Measurements from ENCODE around the gene ZC3H10.
"Not testable (repeated sequence)": the region's sequence is repeated elsewhere in the genome, so short reads cannot be mapped to it uniquely, and the experiment has no call there.

The ZC3H10 gene

DNA sequence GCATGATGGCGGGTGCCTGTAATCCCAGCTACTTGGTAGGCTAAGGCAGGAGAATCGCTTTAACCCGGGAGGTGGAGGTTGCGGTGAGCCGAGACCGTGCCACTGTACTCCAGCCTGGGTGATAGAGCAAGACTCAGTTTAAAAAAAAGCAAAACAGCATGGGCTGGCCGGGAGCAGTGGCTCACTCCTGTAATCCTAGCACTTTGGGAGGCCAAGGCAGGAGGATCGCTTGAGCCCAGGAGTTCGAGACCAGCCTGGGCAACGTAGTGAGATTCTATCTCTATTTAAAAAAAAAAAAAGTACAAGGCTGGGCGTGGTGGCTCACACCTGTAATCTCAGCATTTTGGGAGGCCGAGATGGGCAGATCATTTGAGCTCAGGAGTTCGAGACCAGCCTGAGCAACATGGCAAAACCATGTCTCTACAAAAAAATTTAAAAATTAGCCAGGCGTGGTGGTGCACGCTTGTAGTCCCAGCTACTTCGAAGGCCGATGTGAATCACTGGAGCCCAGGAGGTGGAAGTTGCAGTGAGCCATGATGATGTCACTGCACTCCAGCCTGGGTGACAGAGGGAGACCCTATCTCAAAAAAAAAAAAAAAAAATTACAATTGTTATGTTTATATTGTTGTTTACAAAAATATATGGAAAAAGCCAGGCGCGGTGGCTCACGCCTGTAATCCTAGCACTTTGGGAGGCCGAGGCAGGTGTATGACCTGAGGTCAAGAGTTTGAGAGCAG is 38.6 kb downstream of the ZC3H10 start:
- not testable (repeated sequence) for DNase-seq

DNA sequence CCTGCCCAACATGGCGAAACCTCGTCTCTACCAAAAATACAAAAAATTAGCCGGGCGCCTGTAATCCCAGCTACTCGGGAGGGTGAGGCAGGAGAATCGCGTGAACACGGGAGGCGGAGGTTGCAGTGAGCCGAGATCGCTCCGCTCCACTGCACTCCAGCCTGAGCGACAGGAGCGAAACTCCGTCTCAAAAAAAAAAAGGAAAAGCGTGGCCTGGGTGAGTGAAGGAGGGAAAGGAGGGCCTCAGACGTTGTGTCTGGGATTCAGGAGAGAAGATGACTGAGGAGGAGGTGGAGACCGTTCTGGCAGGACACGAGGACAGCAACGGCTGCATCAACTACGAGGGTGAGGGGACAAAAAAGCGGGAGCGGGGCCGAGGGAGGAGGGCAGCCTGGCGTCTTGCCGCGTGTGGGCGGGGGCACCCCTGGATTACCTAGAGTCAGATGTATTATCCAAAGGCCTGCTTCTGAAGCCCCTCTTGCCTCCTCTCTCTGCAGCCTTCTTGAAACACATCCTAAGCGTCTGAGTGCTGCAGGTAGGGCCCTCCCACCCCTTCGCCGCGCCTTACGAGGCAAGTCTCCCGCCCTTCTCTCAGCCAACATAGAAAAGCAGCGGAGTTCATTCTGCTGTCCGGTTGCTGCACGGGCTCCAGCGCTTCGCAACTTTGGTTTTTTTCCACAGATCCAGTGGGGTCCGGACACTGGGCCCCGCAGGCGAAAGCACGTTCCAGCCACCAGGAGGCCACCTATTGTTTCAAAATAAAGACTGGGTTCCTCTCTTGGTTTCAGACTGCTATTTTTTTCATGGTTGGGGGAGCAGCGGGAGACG is 39.3 kb downstream of the ZC3H10 start:
- DNase-seq = peak; percentile 75 to 79

DNA sequence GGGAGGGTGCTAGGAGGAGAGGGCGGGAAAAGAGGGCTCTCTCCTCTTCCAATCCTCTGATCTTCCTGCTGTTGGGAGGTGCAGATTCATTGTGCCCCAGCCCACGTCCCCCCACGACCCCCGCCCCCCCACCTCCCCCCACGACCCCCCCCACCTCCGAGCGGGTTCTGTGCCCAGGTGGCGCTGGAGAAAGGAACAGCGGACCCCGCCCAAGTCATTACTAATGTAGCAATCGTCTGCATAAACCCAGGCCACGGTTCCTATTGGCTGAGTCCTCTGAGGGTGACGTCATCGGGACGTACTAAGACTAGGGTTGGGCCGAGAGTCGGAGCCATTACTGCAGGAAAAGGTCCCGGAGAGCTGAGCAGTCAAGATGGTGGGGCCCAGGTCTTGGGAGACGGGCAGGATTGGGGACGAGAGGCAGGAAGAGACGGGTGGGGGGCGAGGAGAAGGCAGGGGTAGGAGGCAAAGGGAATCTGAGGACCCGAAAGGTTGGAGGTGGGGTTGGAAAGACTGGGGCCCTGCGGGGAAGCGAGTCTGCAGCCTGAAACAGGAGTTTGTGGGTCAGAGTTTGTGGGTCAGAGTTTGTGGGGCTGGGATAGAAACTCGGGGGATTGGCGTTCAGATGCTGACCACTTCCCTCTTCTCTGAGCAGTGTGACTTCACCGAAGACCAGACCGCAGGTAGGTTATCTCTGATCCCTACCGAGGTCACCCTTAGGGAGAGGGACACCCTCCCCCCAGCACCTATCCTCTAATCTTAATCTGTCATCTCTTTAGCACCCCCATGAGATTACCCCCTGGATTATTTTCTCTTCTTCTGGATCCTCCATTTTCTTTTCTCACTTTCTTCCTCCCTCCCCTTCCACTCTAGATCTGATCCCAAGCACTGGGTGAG is 40.2 kb downstream of the ZC3H10 start, which contains the start of gene MYL6:
MYL6 (plus strand) TSS at position 331 of the 897 bp plus-strand sequence; CDS start at position 374, 43 bp downstream.
- peak; percentile 90 to 91 for DNase-seq

DNA sequence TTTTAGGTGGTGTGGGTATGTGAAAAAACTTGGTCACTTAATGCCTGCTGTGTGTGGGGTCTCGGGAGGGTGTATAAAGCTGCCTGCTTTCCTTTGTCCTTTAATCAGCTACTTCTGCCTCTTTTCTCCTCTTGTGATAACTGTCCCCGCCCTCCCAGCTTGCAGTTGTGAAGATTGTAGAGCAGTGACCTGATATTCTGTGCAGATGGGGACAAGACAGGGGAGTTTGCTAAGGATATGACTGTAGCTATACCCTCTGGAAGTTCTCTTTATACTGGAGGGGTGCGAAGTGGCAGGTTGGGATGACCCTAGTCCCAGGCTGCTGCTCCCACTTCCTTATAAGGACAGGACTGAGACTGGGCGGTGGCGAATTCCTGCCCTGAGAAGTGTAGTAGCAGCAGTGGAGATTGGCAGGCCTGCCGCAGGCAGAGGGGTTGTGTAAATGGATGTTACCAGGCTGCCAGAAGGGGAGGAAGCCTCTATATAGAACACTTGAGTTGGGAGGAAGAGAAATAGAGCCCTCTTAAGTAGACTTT is 40.9 kb downstream of the ZC3H10 start:
- DNase-seq = peak; percentile 46 to 54

DNA sequence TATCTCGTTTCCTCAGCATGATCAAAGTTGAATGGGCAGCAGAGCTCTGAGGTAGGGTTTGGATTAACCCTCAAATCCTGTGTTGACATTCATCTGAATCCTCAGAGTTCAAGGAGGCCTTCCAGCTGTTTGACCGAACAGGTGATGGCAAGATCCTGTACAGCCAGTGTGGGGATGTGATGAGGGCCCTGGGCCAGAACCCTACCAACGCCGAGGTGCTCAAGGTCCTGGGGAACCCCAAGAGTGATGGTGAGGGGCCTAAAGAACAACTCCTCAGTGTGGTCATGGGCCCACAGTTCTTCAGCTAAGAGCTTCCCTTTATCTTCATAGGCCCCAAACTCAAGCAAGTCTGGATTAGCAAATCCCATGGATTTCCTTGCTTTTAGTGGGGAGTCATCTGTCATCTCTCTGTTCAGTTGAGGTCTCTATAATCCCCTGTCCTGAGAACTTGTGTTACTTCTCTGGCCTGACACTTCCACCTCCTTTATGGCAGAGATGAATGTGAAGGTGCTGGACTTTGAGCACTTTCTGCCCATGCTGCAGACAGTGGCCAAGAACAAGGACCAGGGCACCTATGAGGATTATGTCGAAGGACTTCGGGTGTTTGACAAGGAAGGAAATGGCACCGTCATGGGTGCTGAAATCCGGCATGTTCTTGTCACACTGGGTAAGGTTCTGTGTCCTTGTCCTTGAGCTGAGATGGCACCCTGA is 41.6 kb downstream of the ZC3H10 start:
- DNase-seq = no peak

DNA sequence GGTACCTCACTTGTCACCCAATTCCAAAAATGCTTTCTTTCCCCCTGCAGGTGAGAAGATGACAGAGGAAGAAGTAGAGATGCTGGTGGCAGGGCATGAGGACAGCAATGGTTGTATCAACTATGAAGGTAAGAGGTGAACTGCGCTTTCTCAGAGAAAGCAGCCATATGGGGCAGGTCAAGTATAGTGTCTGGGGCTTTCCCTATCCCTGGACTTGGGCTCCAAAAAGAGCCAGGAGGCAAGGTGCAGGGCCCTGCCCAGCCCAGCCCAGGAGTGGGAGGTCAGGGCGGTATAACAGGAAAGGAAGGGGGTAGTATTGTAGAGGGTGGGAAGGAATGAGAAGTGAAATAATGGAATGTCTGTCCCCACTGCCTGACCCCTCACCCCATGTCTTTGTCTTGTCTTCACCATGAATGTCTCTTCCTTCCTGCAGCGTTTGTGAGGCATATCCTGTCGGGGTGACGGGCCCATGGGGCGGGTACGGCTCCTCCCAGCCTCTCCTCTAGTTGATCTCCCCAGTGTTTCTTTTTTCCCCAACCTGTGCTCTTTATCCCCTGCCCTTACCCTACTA is 42.2 kb downstream of the ZC3H10 start:
- DNase-seq = peak; percentile 65 to 74

DNA sequence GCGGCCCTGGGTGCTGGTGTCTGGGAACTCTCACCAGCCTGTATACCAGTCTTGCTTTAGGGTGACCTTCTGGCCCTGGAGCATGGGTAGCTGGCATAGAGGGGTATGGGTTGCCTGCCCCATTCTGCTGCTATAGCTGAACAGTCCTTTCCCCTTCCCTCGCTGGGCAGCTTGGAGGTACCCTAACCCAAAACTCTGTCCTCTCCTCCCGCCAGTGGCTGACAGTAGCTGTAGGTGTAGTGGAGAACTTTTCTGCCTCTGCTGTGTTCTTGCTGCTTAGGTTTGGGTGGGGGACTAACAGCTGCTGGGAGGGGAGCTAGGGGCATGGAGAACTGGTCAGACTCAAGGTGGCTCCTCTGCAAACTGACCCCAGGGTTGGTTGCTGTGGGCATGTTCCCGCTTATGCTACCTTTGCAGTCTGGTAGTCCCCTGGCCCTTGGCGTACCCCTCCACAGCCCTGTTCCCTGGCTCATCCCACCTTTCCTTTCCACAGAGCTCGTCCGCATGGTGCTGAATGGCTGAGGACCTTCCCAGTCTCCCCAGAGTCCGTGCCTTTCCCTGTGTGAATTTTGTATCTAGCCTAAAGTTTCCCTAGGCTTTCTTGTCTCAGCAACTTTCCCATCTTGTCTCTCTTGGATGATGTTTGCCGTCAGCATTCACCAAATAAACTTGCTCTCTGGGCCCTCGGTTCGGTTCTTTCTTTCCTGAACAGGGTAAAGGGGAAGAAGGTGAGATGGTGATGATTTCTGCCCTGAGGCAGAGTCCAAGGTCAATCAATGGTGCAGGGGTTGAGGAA is 43.0 kb downstream of the ZC3H10 start:
- DNase-seq = no peak

DNA sequence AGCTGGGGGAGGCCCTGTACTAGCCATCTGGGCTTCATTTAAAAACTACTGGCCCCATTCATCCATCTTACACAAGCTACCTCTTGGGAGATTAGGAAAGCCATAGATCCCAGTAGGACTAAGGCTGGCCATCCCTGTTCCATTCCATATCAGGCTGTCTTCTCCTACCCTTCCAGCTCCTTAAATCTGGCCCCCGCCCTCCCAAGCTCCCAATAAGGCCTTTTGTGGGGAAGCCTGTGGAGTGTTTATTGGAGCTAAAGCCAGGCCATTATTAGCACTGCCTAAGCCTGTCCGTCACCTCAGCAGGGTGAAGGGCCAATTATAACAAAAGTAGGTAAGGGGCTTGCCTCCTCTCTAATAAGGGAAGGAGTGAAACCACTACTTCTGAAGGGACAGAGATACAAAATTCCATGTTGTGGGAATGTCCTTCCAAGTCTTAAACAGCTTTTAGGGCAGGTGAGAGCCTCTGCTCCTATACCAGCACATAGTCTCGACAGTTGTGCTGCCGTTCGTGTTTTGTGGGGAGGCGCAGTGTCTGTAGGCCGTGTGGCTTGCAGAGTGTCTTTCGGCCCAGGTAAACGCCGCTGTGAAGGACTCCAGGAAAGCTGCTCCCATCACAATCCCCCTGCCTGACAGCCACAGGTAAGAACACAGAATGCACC is 43.8 kb downstream of the ZC3H10 start:
- DNase-seq = no peak

DNA sequence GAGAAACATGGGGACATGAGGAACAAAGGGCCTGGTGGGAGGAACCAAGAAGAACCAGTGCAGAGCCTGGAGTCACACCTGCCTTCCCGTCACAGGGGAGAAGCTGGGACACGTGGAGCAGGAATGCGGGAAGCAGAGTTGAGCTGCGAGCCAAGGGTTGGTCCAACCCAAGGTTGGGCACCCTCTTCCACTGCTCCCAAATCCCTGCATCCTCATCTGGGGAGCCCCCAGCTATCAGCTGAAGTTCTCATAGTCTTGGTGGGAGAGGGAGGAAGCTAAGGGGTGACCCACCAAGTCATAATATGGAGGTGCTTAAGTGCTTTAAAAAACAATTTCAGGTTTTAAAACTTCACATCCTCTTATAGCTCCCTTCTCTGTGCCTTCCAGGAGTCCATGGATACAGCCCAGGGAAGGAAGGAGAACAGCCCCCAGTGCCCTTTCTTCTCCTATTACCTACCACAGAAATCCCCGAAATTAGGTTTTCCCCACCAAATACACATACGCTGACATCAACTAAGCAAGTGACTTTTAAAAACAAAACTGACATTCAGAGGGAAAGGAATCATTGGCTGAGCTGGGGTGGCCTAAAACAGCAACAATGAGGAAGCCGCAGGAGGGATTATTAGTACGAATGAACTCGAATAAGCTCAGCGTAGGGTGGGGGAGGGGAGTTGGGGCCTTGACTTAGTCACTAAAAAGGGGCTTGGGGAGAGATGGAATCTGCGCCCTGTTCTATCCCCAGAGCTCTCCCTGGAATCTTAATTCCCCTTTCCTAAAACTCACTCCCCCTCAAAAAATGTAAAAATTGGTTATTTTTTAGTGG is 44.6 kb downstream of the ZC3H10 start:
- DNase-seq = no peak

DNA sequence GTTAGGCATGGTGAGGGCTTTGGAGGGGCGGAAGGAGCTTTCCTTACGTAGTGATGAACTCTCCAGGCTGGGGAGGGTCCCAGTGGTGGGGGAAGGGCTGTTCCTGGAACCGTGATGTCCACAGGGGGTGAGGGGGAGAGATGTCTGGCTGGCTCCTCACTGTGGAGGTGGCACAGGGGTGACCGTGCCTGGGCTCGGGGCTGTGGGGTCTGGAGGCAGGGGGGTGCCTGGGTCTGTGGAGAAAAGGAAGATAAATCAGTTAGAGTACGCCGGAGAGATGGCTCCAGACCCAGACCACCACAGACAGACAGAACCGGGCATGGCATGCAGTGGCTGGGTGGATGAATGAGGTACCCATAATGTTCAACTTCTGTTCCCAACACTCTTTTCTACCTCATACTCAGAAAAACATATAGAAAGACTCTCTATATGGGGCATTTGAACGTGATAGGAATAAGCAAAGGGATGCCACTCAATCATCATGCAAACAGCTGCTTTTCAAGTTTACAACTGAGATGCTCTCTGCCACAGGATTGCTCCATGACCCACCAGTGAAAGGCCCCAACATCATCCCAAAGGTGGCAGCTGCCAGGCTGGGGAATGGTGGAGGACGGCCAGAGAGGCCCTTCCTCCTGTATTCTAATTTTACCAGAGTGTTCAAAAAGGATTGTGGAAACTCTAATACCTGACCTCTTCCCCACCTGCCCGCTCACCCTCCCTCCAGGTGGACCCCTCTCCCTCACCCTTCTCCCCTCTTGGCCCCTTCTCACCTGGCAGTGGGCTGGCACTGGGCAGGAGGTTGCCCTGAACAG is 45.7 kb downstream of the ZC3H10 start:
- DNase-seq = no peak

DNA sequence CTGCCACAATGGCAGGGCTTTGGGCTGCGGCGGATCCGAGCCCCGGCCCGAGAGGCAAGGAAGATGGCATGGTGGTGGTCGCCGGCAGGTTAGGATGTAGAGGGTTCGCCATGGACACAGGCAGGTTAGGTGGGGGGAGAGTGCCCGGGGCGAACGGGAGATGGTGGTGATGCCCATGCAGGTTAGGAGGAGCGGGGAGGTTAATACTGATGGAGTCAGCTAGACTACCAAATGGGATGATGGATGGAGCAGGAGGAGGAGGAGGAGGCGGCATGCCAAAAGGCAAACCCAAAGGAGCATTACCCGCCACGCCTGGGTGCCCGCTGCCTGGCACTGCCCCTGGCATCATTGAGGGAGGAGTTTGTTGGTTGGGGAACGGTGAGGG is 46.3 kb downstream of the ZC3H10 start:
- no peak for DNase-seq

DNA sequence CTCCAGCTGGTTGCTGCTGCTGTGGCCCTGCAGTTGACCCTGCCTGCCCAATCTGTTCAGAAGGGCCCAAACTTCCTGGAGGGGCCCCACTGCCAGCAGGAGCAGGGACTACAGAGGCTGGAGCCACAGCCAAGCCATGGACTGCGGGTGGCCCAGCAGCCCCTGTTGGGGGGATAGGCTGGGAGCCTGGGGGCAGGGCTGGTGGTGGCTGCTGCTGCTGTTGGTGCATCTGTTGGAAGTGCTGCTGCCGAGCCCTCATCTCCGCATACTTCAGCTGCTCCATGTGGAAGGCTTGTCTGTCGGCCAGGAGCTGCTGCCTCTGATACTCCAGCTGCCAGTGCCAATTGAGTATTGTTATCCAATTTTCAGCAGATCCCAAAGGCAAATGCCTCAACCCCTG is 47.3 kb downstream of the ZC3H10 start:
- no peak for DNase-seq

DNA sequence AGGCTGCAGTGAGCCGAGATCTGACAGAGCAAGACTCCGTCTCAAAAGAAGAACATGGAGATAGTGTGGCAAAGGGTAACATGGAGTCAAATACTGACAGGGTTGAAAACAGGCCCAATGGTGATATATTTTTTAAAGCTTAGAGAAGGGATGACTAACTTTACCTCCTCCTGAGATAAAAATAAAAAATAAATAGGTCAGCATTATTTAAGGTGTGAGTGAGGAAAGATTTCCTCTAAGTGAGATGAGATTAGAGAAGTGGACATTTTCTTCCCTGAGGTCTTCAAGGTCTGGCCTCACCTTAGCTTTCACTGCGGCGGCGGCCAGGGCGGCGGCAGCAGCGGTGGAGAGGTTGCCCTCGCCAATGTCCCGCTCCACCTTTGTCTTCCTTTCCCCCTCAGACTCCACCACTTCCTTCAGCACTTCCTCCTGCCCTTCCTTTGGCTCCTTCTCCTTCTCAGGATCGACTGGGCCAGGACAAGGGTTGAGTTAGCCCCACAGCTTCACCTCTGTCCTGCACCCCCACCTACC is 51.2 kb downstream of the ZC3H10 start:
- no peak for DNase-seq

DNA sequence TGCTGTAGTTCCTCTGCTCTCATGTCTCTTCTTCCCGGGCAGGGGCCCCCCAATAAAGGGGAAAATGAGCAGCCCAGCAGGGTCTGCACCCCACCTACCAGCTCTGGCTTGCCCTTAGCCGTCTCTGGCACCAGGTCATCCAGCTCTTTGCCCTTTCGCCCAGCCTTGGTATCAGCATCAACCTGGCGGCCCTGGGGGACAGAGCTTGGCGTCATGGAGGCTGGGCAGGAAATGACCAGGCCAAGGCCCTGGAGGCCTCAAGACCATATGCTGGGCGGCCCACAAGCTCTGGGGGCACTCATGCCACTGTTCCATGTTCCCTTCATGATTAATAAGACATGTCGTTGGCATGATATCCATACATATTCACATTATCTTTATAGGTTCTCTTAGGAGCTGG is 54.8 kb downstream of the ZC3H10 start:
- DNase-seq = no peak
